LoVo (cell line): ENCODE measurements around the gene NEDD4L.

Source experiments
- DNase-seq: peaks from one replicate; pipeline ENCODE4 v3.0.0-alpha.2; 2016; ENCODE audit warnings: low spot score

The NEDD4L gene

GRCh38 chr18:58349650-58350049, 305.6 kb downstream of the NEDD4L start:
- DNase-seq: no peak

GRCh38 chr18:58350526-58350925, 306.5 kb downstream of the NEDD4L start:
- no peak for DNase-seq

GRCh38 chr18:58351776-58352175, 307.8 kb downstream of the NEDD4L start:
- DNase-seq: no peak

- DNase-seq: no peak
Measured at GRCh38 chr18:58353581-58353980, 309.6 kb downstream of the NEDD4L start.

GRCh38 chr18:58354051-58354450, 310.0 kb downstream of the NEDD4L start:
- no peak for DNase-seq

- no peak for DNase-seq
Measured at GRCh38 chr18:58354791-58355190, 310.8 kb downstream of the NEDD4L start.

GRCh38 chr18:58355243-58355642, 311.2 kb downstream of the NEDD4L start:
- DNase-seq: no peak

GRCh38 chr18:58359218-58359617, 315.2 kb downstream of the NEDD4L start:
- no peak for DNase-seq

GRCh38 chr18:58359620-58360019, 315.6 kb downstream of the NEDD4L start:
- DNase-seq: no peak

GRCh38 chr18:58360324-58360723, 316.3 kb downstream of the NEDD4L start:
- DNase-seq: no peak

GRCh38 chr18:58361212-58361611, 317.2 kb downstream of the NEDD4L start:
- no peak for DNase-seq

- DNase-seq: no peak
Measured at GRCh38 chr18:58362027-58362575, 318.1 kb downstream of the NEDD4L start.

GRCh38 chr18:58362829-58363271, 318.8 kb downstream of the NEDD4L start:
- no peak for DNase-seq

GRCh38 chr18:58363767-58364540, 319.9 kb downstream of the NEDD4L start:
- DNase-seq: no peak

GRCh38 chr18:58364876-58365528, 321.0 kb downstream of the NEDD4L start:
- DNase-seq: no peak

GRCh38 chr18:58367425-58368140, 323.6 kb downstream of the NEDD4L start:
- no peak for DNase-seq

- no peak for DNase-seq
Measured at GRCh38 chr18:58369616-58370015, 325.6 kb downstream of the NEDD4L start.

- no peak for DNase-seq
Measured at GRCh38 chr18:58370038-58370580, 326.1 kb downstream of the NEDD4L start.

GRCh38 chr18:58370612-58371011, 326.6 kb downstream of the NEDD4L start:
- no peak for DNase-seq

GRCh38 chr18:58373481-58373880, 329.5 kb downstream of the NEDD4L start:
- no peak for DNase-seq

GRCh38 chr18:58375051-58375450, 331.0 kb downstream of the NEDD4L start:
- DNase-seq: no peak
